ENCODE results near the gene C4orf50.

Gene C4orf50

GRCh38 chr4:5945936-5946335 is 72.3 kb downstream of the C4orf50 start:
- no peaks in the 10 kb centered on the region; a peak in 1 of 22 replicates for H4K20me1 ChIP-seq
- no peak for TF ChIP-seq Cebpa-rat (IDR thresholded peaks at IDR 0.05)
- H3K4me2 ChIP-seq, result peak overlapping the region in 8 of 11 experiments; percentile 46 to 89 (median 78); a peak in 15 of 22 replicates
- H3K4me1 ChIP-seq, result peaks cover 0 to 53% (median 38%) of the 10 kb centered on the region in 10 experiments; a peak in 16 of 20 replicates
- no peak overlapping the region for H3K27ac ChIP-seq
- peaks cover 19 to 33% (median 27%) of the 10 kb centered on the region in 11 experiments for H3K9me3 ChIP-seq (replicated peaks in 1 of 11)
- H3K36me3 ChIP-seq, result peaks cover 0 to 9% (median 0%) of the 10 kb centered on the region in 11 experiments; a peak in 2 of 22 replicates
- peaks cover 0 to 9% (median 0%) of the 10 kb centered on the region in 11 experiments; a peak in 1 of 22 replicates for H3K27me3 ChIP-seq
- H3K9ac ChIP-seq, result no peak overlapping the region
- H3K4me3 ChIP-seq, result no peak overlapping the region

- Histone ChIP-seq H3K27ac (no peak overlapping the region), H3K4me2 (peak overlapping the region in 9 of 11 experiments; percentile 43 to 89 (median 76); a peak in 18 of 22 replicates), H3K9ac (peak overlapping the region in 1 of 11 experiments; percentile 16; a peak in 1 of 22 replicates), H3K4me1 (peaks cover 0 to 59% (median 44%) of the 10 kb centered on the region in 10 experiments; a peak in 17 of 20 replicates), H3K36me3 (peaks cover 0 to 9% (median 0%) of the 10 kb centered on the region in 11 experiments; a peak in 2 of 22 replicates), H3K27me3 (peaks cover 0 to 9% (median 0%) of the 10 kb centered on the region in 11 experiments; a peak in 1 of 22 replicates), H4K20me1 (no peaks in the 10 kb centered on the region; a peak in 1 of 22 replicates), H3K4me3 (no peak overlapping the region), H3K9me3 (replicated peaks in 1 of 11) (peaks cover 25 to 39% (median 34%) of the 10 kb centered on the region in 11 experiments)
- TF ChIP-seq Cebpa-rat (IDR thresholded peaks at IDR 0.05), result no peak
Measured at GRCh38 chr4:5945171-5945570, 73.1 kb downstream of the C4orf50 start.

GRCh38 chr4:5943561-5943960 is 74.7 kb downstream of the C4orf50 start:
- TF ChIP-seq Cebpa-rat (IDR thresholded peaks at IDR 0.05), result no peak

GRCh38 chr4:5942947-5943346 is 75.3 kb downstream of the C4orf50 start:
- no peak overlapping the region for H3K4me3 ChIP-seq
- TF ChIP-seq Cebpa-rat (IDR thresholded peaks at IDR 0.05), result no peak
- H3K27ac ChIP-seq, result no peak overlapping the region
- H3K36me3 ChIP-seq, result peaks cover 0 to 9% (median 0%) of the 10 kb centered on the region in 11 experiments; a peak in 2 of 22 replicates
- no peak overlapping the region for H3K4me2 ChIP-seq
- no peaks in the 10 kb centered on the region; a peak in 1 of 22 replicates for H4K20me1 ChIP-seq
- H3K27me3 ChIP-seq, result peaks cover 0 to 9% (median 0%) of the 10 kb centered on the region in 11 experiments; a peak in 1 of 22 replicates
- H3K9me3 ChIP-seq (replicated peaks in 1 of 11), result peaks cover 25 to 38% (median 34%) of the 10 kb centered on the region in 11 experiments
- no peak overlapping the region for H3K9ac ChIP-seq
- H3K4me1 ChIP-seq, result peaks cover 0 to 59% (median 45%) of the 10 kb centered on the region in 10 experiments; a peak in 17 of 20 replicates

More at GRCh38 chr4:5943561-5943960, 74.7 kb downstream of the C4orf50 start:
- H3K36me3 ChIP-seq, result peaks cover 0 to 9% (median 0%) of the 10 kb centered on the region in 11 experiments; a peak in 2 of 22 replicates
- H4K20me1 ChIP-seq, result no peaks in the 10 kb centered on the region; a peak in 1 of 22 replicates
- no peak overlapping the region for H3K4me3 ChIP-seq
- peaks cover 0 to 9% (median 0%) of the 10 kb centered on the region in 11 experiments; a peak in 1 of 22 replicates for H3K27me3 ChIP-seq
- H3K9ac ChIP-seq, result no peak overlapping the region
- peaks cover 0 to 65% (median 50%) of the 10 kb centered on the region in 10 experiments; a peak in 17 of 20 replicates for H3K4me1 ChIP-seq
- peak overlapping the region in 6 of 11 experiments; percentile 32 to 89 (median 80); a peak in 10 of 22 replicates for H3K4me2 ChIP-seq
- H3K27ac ChIP-seq, result no peak overlapping the region
- peaks cover 25 to 39% (median 34%) of the 10 kb centered on the region in 11 experiments for H3K9me3 ChIP-seq (replicated peaks in 1 of 11)

- peaks cover 16 to 27% (median 20%) of the 10 kb centered on the region in 11 experiments for H3K9me3 ChIP-seq (replicated peaks in 1 of 11)
- H3K4me2 ChIP-seq, result no peak overlapping the region
- TF ChIP-seq Cebpa-rat (IDR thresholded peaks at IDR 0.05), result no peak
- no peaks in the 10 kb centered on the region; a peak in 1 of 22 replicates for H4K20me1 ChIP-seq
- peaks cover 0 to 9% (median 0%) of the 10 kb centered on the region in 11 experiments; a peak in 1 of 22 replicates for H3K27me3 ChIP-seq
- H3K9ac ChIP-seq, result no peak overlapping the region
- H3K36me3 ChIP-seq, result peaks cover 0 to 7% (median 0%) of the 10 kb centered on the region in 11 experiments; a peak in 2 of 22 replicates
- peaks cover 0 to 47% (median 35%) of the 10 kb centered on the region in 10 experiments; a peak in 17 of 20 replicates for H3K4me1 ChIP-seq
- H3K27ac ChIP-seq, result no peak overlapping the region
- H3K4me3 ChIP-seq, result no peak overlapping the region
Measured at GRCh38 chr4:5941601-5942000, 76.6 kb downstream of the C4orf50 start.

- H3K4me2 ChIP-seq, result peak overlapping the region in 9 of 11 experiments; percentile 5 to 50 (median 21); a peak in 14 of 22 replicates
- H3K9ac ChIP-seq, result no peak overlapping the region
- no peak for TF ChIP-seq Cebpa-rat (IDR thresholded peaks at IDR 0.05)
- peaks cover 6 to 17% (median 11%) of the 10 kb centered on the region in 11 experiments; a peak in 20 of 22 replicates for H3K9me3 ChIP-seq (replicated peaks in 1 of 11)
- H3K27ac ChIP-seq, result no peak overlapping the region
- no peaks in the 10 kb centered on the region; a peak in 1 of 22 replicates for H4K20me1 ChIP-seq
- H3K36me3 ChIP-seq, result no peaks in the 10 kb centered on the region
- H3K4me1 ChIP-seq, result peaks cover 0 to 42% (median 33%) of the 10 kb centered on the region in 10 experiments; a peak in 17 of 20 replicates
- no peak overlapping the region for H3K4me3 ChIP-seq
- peaks cover 0 to 9% (median 0%) of the 10 kb centered on the region in 11 experiments; a peak in 1 of 22 replicates for H3K27me3 ChIP-seq
Measured at GRCh38 chr4:5940470-5941203, 77.6 kb downstream of the C4orf50 start.

- H3K4me2 ChIP-seq, result peak overlapping the region; percentile 29 to 75 (median 65); a peak in 21 of 22 replicates
- no peaks in the 10 kb centered on the region for H4K20me1 ChIP-seq
- H3K4me1 ChIP-seq, result peaks cover 27 to 57% (median 47%) of the 10 kb centered on the region in 10 experiments
- no peak overlapping the region for H3K4me3 ChIP-seq
- TF ChIP-seq Cebpa-rat (IDR thresholded peaks at IDR 0.05), result no peak
- no peak overlapping the region for H3K27ac ChIP-seq
- H3K9ac ChIP-seq, result no peak overlapping the region
- no peaks in the 10 kb centered on the region for H3K36me3 ChIP-seq
- H3K9me3 ChIP-seq (replicated peaks in 1 of 11), result no peaks in the 10 kb centered on the region
- no peaks in the 10 kb centered on the region for H3K27me3 ChIP-seq
Measured at GRCh38 chr4:5933996-5934831, 84.0 kb downstream of the C4orf50 start.

- Histone ChIP-seq H3K36me3 (no peaks in the 10 kb centered on the region), H3K9ac (no peak overlapping the region), H4K20me1 (no peaks in the 10 kb centered on the region), H3K9me3 (replicated peaks in 1 of 11) (no peaks in the 10 kb centered on the region), H3K4me3 (no peak overlapping the region), H3K27ac (no peak overlapping the region), H3K4me1 (peaks cover 27 to 68% (median 56%) of the 10 kb centered on the region in 10 experiments), H3K4me2 (peak overlapping the region in 9 of 11 experiments; percentile 40 to 75 (median 65); a peak in 16 of 22 replicates), H3K27me3 (no peaks in the 10 kb centered on the region)
- TF ChIP-seq Cebpa-rat (IDR thresholded peaks at IDR 0.05), result no peak
Measured at GRCh38 chr4:5933116-5933515, 85.1 kb downstream of the C4orf50 start.

Measured in BLaER1 treated with 17β-estradiol and CSF1 and Interleukin-3, amounts not matched to agents 10 nM and 100 nM (cell line).